Muscle of leg (tissue), 11 donors: ENCODE results near the gene SEC22B. TPM values are rescaled to one million over a fixed set of nuclear protein-coding genes. Genes with fewer than 3 reads are reported as not detected.
"Not testable (repeated sequence)": the region's sequence is repeated elsewhere in the genome, so short reads cannot be mapped to it uniquely, and the experiment has no call there.

Source experiments
- DNase-seq: peaks from one replicate; pipeline ENCODE4 v3.0.0; 2013
- H3K27ac ChIP-seq: one replicate; pipeline ENCODE4 v1.5.1; 2013; ENCODE audit warnings: mild to moderate bottlenecking, low read length, control low read depth
- H3K27me3 ChIP-seq: one replicate; pipeline ENCODE4 v1.6.1; 2013; ENCODE audit warnings: low read length; ENCODE audit not compliant: control insufficient read depth, insufficient read depth
- H3K36me3 ChIP-seq: one replicate; pipeline ENCODE4 v1.6.1; 2013; ENCODE audit warnings: low read length; ENCODE audit not compliant: control insufficient read depth, insufficient read depth
- H3K4me1 ChIP-seq: one replicate; pipeline ENCODE4 v1.6.1; 2013; ENCODE audit warnings: low read length; ENCODE audit not compliant: control insufficient read depth, insufficient read depth
- H3K4me3 ChIP-seq: one replicate; pipeline ENCODE4 v1.5.1; 2013; ENCODE audit warnings: low read length, control low read depth
- H3K9me3 ChIP-seq: replicated peaks from 2 replicates; pipeline ENCODE4 v1.6.1; 2013; ENCODE audit warnings: low read depth, low read length; ENCODE audit not compliant: control insufficient read depth
- WGBS: methylation state at CpG from one replicate; pipeline ENCODE4 v1.1.5; 2013; ENCODE audit warnings: missing lambda C conversion rate; ENCODE audit not compliant: insufficient coverage; 5-methylcytosine and 5-hydroxymethylcytosine counted together
- polyA plus RNA-seq, 8 donors: library from polyadenylated mRNA; unstranded; fragments of 120-200 nt; gene quantifications; one replicate each; pipeline versions ENCODE4 v1.2.1 to v1.2.3, GENCODE V29; 2013; ENCODE audit warnings: inconsistent platforms in 1 of 8, low replicate concordance in 1 of 8; ENCODE audit not compliant: insufficient read length in 8 of 8, insufficient read depth in 1 of 8
- total RNA-seq: library from RNA; stranded (reverse); fragments of 120-200 nt; gene quantifications from one replicate; pipeline ENCODE4 v1.2.4, GENCODE V29; 2013

SEC22B gene
- total and polyA plus RNA-seq, 9 donors: 20.4 to 30.9 (median 24.9) TPM

DNA sequence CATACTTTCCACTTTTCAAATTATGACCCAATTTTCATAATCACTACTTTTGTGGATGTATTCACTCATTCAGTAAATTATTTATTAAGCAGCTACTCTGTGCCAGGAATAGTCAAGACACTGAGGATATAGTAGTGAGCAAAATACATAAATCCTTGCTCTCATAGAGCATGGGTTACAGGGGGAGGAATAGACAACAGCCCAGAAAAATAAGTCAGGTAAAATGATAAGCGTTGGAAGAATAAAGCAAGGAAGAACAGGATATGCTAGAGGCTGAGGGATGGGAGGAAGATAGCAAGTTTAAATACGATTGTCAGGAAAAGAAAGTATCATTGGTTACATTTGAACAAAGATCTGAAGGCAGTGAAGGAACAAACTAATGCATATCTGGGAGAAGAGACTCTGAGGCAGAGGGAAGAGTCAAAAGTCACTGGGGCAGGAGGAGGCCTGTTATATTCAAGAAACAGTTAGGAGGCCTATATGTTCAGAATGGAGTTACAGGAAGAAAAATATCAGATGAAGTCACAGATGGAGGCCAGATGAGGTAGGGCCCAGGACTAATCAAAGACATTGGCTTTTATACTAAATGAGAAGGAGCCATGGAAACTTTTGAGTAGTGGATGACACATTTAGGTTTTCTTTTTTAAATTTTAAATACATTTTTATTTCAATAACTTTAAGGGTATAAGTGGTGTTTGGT lies 42.9 kb downstream of the SEC22B start:
- Histone ChIP-seq H3K27me3 (no peaks in the 10 kb centered on the region), H3K9me3 (no peaks in the 10 kb centered on the region), H3K4me3 (no peak overlapping the region), H3K27ac (peak overlapping the region; percentile 16), H3K4me1 (no peaks in the 10 kb centered on the region), H3K36me3 (no peaks in the 10 kb centered on the region)
- DNase-seq: peak; percentile 16
- WGBS: 86% methylated on average over 2 of the region's 2 CpGs

DNA sequence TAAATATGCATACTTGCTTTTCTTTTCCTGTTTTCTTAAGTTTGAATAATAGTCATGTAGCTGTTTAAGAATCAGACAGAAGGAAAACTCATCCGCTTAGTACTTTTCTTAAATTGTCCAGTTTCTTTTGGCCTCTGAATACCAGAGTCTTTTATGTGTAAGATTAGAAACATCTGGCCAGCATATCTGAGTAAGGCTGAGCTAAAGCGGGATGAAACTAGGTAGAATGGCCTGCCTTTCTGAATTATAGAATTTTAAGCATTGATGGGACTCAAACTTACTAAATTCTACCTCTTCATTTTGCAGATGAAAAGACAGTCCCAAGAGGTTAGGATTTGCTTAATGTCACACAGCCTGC lies 43.9 kb downstream of the SEC22B start:
- WGBS: no CpG with 5 or more reads among the region's 2 CpGs
- H3K4me1 ChIP-seq, DNase-seq, H3K9me3 ChIP-seq, H3K4me3 ChIP-seq, H3K27me3 ChIP-seq, H3K36me3 ChIP-seq: not testable (repeated sequence)
- peak overlapping the region; percentile 82 for H3K27ac ChIP-seq

DNA sequence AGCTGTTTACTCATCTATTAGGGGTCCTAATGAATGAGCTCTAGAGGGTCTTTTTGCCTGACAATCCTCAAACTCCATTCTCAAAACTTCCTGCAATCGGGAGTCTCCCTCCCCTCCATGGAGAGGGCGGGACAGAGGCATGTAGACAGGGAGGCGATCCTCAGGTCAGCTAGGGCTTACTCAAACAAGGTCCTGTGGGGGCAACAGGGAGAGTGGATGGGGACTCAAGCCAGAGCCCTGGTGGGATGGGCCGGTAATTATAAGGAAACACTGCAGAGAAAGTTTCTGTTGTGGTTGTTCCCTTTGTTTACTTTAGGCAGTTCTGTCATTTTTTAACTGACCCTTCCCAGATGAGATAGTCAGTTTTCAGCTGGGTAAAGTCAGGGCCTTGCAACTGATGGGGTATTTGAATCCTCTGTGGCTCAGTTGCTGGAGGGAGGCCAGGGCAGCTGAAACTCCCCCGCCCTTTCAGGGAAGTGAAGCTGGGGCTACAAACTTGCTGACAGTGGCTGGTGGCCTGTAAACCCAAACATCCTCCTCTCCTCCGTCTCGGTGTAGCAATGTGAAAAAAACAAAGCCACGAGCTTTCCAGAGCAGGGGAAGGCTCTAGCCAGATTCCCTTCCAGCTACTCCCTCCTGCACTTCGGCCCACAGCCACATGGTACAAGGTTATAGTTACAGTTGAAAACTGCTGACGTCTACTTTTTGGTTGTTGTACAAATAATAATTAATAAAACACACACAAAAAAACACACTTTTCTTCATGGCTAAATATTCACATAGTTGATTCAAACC lies 44.5 kb downstream of the SEC22B start:
- DNase-seq: peak; percentile 95
- WGBS: no CpG with 5 or more reads among the region's 10 CpGs
- not testable (repeated sequence) for H3K4me3 ChIP-seq, H3K4me1 ChIP-seq, H3K9me3 ChIP-seq, H3K27me3 ChIP-seq, H3K36me3 ChIP-seq
- H3K27ac ChIP-seq: peak overlapping the region; percentile 82

DNA sequence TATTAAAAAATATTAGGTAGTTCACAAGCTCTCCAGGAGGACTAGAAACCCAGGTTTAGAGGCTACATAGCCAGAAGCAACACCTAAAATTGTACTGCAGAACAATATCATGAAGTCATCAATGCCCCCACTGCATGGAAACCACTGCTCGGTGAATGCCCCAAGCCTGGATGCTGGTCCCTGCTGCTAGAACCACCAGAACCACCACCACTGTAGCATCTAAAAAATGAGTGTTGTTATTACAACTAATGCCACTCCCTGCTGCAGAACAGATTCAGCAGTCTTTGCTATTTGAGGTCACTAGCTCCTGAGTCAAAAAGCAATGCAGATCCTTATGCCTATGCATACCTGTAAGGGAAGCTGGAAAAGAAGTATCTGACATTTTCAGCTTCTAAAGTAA lies 48.4 kb downstream of the SEC22B start:
- not testable (repeated sequence) for H3K27ac ChIP-seq, H3K9me3 ChIP-seq, DNase-seq, H3K4me1 ChIP-seq, H3K36me3 ChIP-seq, H3K4me3 ChIP-seq, H3K27me3 ChIP-seq
- WGBS: no CpG with 5 or more reads among the region's 1 CpG

DNA sequence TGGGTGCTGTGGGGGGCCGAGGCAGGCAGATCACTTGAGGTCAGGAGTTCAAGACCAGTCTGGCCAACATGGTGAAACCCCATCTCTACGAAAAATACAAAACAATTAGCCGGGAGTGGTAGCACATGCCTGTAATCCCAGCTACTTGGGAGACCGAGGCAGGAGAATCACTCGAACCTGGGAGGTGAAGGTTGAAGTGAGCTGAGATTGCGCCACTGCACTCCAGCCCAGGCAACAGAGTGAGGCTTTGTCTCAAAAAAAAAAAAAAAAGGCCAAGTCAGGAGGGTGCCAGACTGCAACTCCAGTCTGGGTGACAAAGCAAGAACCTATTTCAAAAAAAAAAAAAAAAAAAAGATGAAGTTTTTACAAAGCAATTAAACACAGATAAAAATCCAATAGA lies 50.1 kb downstream of the SEC22B start:
- not testable (repeated sequence) for H3K36me3 ChIP-seq, H3K27ac ChIP-seq, H3K4me1 ChIP-seq, DNase-seq, H3K27me3 ChIP-seq, H3K9me3 ChIP-seq, H3K4me3 ChIP-seq
- no CpG with 5 or more reads among the region's 6 CpGs for WGBS

DNA sequence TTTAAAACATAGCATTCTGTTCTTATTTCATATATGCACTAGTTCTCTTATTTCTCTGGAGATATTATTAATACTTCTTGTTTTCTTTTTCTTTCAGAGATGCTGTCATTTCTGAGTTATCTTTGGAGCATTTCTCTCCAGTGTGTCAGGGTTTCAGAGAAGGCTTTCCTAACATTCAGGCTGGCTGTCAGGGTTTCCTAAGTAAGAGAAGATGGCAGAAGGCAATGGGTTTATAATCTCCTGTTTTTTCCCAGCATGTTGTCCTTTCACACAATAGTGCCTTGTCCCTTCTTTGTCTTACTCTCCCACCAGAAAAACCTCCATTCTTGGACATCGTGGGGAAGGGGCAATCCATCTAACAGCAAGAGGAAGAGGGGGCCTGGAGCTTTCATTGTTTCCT lies 51.7 kb downstream of the SEC22B start:
- DNase-seq, H3K27me3 ChIP-seq, H3K27ac ChIP-seq, H3K4me3 ChIP-seq, H3K4me1 ChIP-seq, H3K36me3 ChIP-seq, H3K9me3 ChIP-seq: not testable (repeated sequence)
- no CpG with 5 or more reads among the region's 1 CpG for WGBS

DNA sequence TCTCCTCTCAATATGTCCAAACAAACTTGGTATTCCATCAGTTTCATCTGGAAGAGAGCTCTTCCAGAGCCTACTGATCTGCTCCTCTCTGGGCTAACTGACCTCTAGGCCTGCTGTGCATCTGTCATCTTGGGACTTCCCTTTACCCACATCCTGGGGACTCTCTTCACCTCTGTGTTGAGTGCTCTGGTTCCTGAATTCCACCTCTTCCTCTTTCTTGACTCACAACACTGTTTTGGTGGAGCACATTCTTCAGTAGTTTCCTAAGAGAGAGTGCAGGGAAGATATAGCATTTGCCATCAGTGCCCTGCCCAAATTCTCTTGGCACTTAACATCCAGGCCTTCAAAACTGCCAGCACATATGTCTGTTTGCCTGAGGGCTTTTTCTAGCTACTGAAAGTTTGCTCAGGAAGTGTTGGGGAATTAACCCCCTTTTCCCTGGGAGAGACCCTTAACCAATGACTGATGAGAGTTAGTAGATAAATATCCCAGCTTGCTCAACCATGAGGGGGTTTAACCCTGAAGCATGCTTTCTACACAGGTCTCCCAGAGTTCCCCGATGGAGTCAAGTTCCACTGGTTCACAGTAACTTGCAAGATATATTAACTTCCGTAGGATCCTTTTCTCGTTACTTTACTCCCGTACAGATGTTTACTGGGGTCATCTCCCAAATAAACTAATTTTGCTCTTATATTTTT lies 52.4 kb downstream of the SEC22B start:
- not testable (repeated sequence) for H3K4me1 ChIP-seq, H3K9me3 ChIP-seq, H3K36me3 ChIP-seq, DNase-seq, H3K4me3 ChIP-seq, H3K27me3 ChIP-seq, H3K27ac ChIP-seq
- WGBS: 79% methylated on average over 2 of the region's 4 CpGs

DNA sequence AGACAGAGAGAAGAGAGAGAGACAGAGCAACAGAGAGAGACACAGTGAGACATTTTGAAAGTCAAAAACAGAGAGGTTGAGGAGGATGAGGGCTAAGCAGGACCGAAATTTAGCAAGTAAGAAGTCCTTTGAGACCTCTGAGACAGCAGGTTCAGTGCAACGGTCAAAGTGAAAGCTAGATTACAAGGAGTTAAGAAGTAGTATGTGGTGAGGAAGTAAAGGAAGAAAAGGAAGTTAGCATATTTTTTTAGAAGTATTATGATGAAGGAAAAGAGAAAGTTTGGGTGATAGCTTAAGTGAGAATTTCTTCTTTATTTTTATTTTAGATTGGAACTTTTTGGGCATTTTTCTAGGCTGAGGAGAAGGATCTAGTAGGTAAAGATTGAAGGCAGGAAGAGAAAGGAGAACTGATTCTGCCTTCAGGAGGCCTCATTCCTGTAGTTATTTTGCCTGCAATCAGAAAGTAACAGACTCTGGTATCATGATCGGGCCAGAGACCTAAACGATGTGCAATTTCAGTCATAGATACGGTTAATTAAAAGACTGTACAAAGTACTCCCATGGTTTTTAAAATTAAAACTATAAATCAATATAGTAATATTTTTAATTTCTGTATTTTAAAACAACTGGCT lies 53.9 kb downstream of the SEC22B start:
- not testable (repeated sequence) for H3K9me3 ChIP-seq, H3K27ac ChIP-seq, H3K4me1 ChIP-seq, DNase-seq, H3K27me3 ChIP-seq, H3K36me3 ChIP-seq, H3K4me3 ChIP-seq
- WGBS: no CpG with 5 or more reads among the region's 5 CpGs

DNA sequence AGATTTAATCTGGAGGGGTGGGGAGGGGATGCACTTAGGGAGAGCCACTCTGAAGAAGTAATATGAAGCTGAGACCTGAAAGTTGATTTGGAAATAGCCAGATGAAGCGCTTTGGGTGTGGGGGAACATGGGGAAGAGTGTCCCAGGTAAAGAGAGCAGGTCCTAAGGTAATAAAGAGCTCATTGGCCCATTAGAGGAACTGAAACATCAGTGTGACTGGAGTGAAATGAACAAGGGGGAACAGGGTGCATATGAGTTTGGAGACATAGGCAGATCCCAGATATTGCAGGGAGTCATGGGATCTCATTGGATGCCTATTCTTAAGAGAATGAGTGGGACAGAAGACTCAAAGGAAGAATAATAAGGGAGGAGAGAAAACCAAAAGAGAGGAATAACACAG lies 54.5 kb downstream of the SEC22B start:
- H3K9me3 ChIP-seq, H3K27me3 ChIP-seq, DNase-seq, H3K4me1 ChIP-seq, H3K27ac ChIP-seq, H3K36me3 ChIP-seq, H3K4me3 ChIP-seq: not testable (repeated sequence)
- WGBS: no CpG with 5 or more reads among the region's 1 CpG

DNA sequence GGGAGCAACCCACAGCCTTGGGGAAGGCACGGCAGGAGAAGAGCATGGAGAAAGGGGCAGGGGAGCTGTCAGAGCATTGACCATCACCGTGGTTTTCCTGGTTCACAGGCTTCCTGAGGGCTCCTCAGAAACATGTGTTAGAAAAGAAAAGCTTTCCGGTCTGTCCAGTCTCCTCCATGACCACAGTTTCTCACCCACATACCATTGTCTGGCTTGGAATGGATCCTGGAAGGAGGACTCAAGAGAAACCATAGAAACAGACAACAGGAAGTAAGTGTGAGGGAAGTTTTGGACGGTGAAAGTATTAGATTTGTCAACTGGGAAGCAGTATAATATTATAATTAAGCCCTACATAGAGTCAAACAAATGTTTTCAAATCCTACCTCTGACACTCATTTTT lies 55.8 kb downstream of the SEC22B start:
- not testable (repeated sequence) for H3K9me3 ChIP-seq, H3K4me3 ChIP-seq, H3K4me1 ChIP-seq, H3K36me3 ChIP-seq, H3K27ac ChIP-seq, DNase-seq, H3K27me3 ChIP-seq
- no CpG with 5 or more reads among the region's 4 CpGs for WGBS
